ENCODE results near the gene CNRIP1.
"Not testable (repeated sequence)": the region's sequence is repeated elsewhere in the genome, so short reads cannot be mapped to it uniquely, and the experiment has no call there.

Gene CNRIP1

GRCh38 chr2:68340226-68341061 lies 20.7 kb upstream of the CNRIP1 start:
- no peak for DNase-seq

- DNase-seq = no peak
Measured at GRCh38 chr2:68336192-68336591, 16.4 kb upstream of the CNRIP1 start.

- DNase-seq = no peak
Measured at GRCh38 chr2:68333931-68334330, 14.2 kb upstream of the CNRIP1 start.

- no peak for DNase-seq
Measured at GRCh38 chr2:68333009-68333408, 13.3 kb upstream of the CNRIP1 start.

GRCh38 chr2:68330691-68331090 lies 10.9 kb upstream of the CNRIP1 start:
- DNase-seq = no peak

GRCh38 chr2:68328901-68329300 lies 9.2 kb upstream of the CNRIP1 start:
- DNase-seq = no peak

- DNase-seq = no peak
Measured at GRCh38 chr2:68325056-68325455, 5.3 kb upstream of the CNRIP1 start.

- DNase-seq = no peak
Measured at GRCh38 chr2:68320118-68320641, 431 bp upstream of the CNRIP1 start.

- DNase-seq = no peak
Measured at GRCh38 chr2:68318914-68319397, 793 bp downstream of the CNRIP1 start.

- no peak for DNase-seq
Measured at GRCh38 chr2:68317971-68318913, 1.5 kb downstream of the CNRIP1 start.

- DNase-seq = no peak
Measured at GRCh38 chr2:68316111-68316510, 3.6 kb downstream of the CNRIP1 start.

- DNase-seq = no peak
Measured at GRCh38 chr2:68311033-68311432, 8.7 kb downstream of the CNRIP1 start.

GRCh38 chr2:68309426-68309825 lies 10.3 kb downstream of the CNRIP1 start:
- no peak for DNase-seq

GRCh38 chr2:68303902-68304272 lies 15.9 kb downstream of the CNRIP1 start:
- not testable (repeated sequence) for DNase-seq

GRCh38 chr2:68303033-68303901 lies 16.5 kb downstream of the CNRIP1 start:
- DNase-seq = no peak

GRCh38 chr2:68302281-68302875 lies 17.4 kb downstream of the CNRIP1 start:
- DNase-seq = no peak

GRCh38 chr2:68295516-68295915 lies 24.2 kb downstream of the CNRIP1 start:
- DNase-seq = no peak

GRCh38 chr2:68294913-68295312 lies 24.8 kb downstream of the CNRIP1 start:
- no peak for DNase-seq

- no peak for DNase-seq
Measured at GRCh38 chr2:68294187-68294586, 25.6 kb downstream of the CNRIP1 start.

- DNase-seq = no peak
Measured at GRCh38 chr2:68293755-68294154, 26.0 kb downstream of the CNRIP1 start.

- no peak for DNase-seq
Measured at GRCh38 chr2:68293024-68293423, 26.7 kb downstream of the CNRIP1 start.

GRCh38 chr2:68292108-68292710 lies 27.5 kb downstream of the CNRIP1 start:
- DNase-seq = no peak

All from cortex of kidney (tissue), 1 donor.